Amniotic stem cell (primary cell): ENCODE measurements around the gene MAPK14.

ENCODE experiments used
- DNase-seq: peaks from one replicate; lab custom pipeline; 2025; lab: John Stamatoyannopoulos, UW

MAPK14 gene

GRCh38 chr6:36136034-36136433 is 108.4 kb downstream of the MAPK14 start:
- no peak for DNase-seq

- no peak for DNase-seq
Observed at GRCh38 chr6:36136551-36136950, 108.9 kb downstream of the MAPK14 start.

GRCh38 chr6:36138667-36139066 is 111.1 kb downstream of the MAPK14 start:
- DNase-seq: no peak

- DNase-seq: no peak
Observed at GRCh38 chr6:36139431-36139830, 111.8 kb downstream of the MAPK14 start.

- DNase-seq: no peak
Observed at GRCh38 chr6:36139991-36140710, 112.5 kb downstream of the MAPK14 start.

- DNase-seq: no peak
Observed at GRCh38 chr6:36141091-36141490, 113.5 kb downstream of the MAPK14 start.

DNA sequence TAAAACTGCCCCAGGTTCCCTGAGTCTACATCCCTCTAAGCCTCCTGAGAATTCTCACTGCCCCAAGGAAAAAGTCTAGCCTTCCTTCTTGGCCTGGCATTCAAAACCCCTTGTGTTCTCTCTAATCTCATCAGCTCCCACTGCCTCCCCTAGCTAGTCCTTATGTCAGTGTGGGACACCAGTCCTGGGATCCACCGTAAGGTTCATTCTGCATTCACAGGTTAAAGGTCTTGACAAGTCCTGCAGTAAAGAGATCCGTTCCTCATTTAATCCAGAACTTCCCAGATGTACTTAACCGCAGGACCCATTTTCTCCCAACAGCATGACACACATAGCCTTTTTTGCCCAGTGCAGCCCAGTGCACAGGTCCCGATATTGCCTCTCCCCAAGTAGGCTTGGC is 114.4 kb downstream of the MAPK14 start:
- no peak for DNase-seq

DNA sequence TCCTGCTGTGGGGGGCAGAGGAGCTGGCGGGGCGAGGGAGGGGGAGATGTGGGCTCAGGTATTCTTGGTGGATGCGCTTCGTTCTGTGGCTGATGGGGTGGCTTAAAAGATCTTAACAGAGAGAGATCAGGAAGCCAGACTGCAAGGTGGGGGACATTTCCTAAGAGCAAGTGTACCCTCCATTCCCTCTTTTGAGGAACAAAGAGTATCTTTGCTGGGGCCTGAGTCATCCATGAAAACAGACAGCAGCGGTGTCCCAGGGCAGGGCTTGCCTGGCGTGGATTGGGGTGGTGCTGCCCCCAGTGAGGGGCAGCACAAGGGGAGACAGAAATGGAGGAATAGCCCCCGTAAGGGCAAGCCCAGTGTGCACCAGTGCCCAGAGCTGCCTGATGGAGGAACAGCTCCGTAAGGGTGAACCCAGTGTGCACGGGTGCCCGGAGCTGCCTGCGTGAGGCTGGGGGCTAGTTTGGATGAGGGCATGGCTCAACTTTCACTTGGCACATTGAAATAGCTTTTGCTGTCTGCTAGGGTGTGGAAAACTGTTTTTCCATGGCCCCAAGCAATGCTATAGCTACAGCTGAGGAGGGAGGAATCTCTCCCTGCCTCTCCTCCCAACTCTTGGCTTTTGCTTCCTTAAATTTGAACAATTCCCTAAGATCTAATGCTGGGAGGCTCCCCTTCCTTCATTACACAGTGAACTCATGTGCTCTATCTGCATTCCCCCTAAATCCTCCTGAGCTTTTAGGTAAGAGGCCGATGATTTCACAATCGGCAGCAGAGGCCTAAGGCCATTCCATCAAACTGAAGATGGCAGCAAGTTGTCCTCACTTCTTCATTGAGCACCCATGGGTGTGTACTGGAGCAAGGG is 115.6 kb downstream of the MAPK14 start:
- DNase-seq: no peak

GRCh38 chr6:36145495-36145894 is 117.9 kb downstream of the MAPK14 start:
- no peak for DNase-seq

- DNase-seq: no peak
Observed at GRCh38 chr6:36147294-36147693, 119.7 kb downstream of the MAPK14 start.

- DNase-seq: no peak
Observed at GRCh38 chr6:36149476-36149875, 121.9 kb downstream of the MAPK14 start.

GRCh38 chr6:36150283-36150682 is 122.7 kb downstream of the MAPK14 start:
- no peak for DNase-seq

DNA sequence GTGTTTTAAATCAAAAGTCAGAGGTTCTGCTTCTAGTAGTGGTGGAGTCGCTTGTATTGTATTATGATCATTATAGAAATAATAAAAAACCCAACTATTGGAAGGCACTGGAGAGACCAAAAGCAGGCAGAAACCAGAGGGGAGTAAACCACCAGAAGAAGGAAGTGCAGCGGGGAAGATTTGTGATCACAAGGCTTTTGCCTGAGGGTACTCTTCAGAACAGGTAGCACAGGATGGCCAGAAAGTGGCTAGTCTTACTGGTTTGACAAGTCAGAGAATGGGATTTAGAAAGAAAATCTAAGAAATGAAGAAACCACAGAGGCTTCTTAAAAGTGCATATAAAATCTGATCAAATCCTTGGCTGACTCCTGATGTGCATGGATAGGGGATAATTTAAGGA is 126.7 kb downstream of the MAPK14 start:
- no peak for DNase-seq

DNA sequence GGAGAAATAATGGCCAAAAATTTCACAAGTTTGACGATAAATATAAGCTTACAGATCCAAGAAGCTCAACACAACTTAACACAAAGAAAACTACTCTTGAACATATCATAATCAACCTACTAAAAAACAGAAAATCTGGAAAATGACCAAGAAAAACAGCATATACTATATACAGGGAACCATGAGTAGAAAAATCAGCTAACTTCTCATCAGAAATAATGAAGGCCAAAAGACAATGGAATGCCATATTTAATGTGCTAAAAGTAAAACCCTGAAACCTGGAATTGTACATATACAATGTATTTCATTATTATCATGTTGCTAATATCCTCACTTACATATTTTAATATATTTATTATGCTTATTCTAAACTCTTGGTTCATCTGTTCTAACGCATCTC is 128.1 kb downstream of the MAPK14 start:
- no peak for DNase-seq

DNA sequence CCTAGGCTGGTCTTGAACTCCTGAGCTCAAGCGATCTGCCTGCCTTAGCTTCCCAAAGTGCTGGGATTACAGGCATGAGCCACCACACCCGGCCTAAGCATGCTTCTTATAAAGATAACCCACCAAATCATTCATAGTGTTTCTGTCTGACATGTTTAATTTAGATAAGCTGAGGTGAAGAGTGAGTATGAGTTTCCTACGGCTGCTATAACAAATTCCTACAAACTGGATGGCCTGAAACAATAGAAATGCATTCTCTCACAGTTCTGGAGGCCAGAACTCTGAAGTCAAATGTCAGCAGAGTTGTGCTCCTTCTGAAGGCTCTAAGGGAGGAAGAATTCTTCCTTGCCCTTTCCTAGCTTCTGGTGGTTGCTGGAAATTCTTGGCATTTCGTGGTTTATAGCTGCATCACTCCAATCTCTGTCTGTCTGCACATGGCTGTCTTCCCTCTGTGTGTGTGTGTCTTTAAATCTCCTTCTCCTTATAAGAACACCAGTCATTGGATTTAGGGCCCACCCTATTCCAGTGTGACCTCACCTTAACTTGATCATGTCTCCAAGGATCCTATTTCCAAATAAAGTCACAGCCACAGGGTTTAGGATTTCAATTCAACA is 132.6 kb downstream of the MAPK14 start:
- no peak for DNase-seq
